ENCODE measurements around the gene RBMS2.
"Not testable (repeated sequence)": the region's sequence is repeated elsewhere in the genome, so short reads cannot be mapped to it uniquely, and the experiment has no call there.

Gene RBMS2

DNA sequence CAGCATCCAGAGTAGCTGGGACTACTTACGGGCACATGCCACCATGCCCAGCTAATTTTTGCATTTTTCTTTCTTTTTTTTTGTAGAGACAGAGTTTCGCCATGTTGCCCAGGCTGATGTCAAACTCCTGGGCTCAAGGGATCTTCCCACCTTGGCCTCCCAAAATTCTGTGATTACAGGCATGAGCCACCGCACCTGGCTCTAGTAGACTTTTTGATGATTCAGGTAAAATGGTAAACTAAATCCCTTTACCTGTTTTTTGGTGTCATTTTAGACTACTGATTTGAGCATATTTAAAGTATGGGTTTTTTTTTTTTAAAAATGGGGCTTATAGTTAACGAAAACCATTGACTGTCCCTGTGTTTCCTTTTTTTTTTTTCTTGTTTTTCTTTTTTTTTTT is 20.5 kb downstream of the RBMS2 start:
- Histone ChIP-seq H3K27me3 (ENCODE audit: insufficient read depth, low read length) (no peaks in the 10 kb centered on the region), H3K4me3 (ENCODE audit: low read depth, low read length) (no peak overlapping the region), H3K27ac (ENCODE audit: low read depth, low read length) (no peak overlapping the region), H3K36me3 (ENCODE audit: insufficient read depth, low read length) (no peaks in the 10 kb centered on the region), H3K79me2 (ENCODE audit: control insufficient read depth, insufficient read depth, low read length, unreplicated experiment) (peaks cover 60% of the 10 kb centered on the region), H3K4me1 (ENCODE audit: control insufficient read depth, insufficient read depth, low read length, unreplicated experiment) (peaks cover 6% of the 10 kb centered on the region), H2AFZ (ENCODE audit: low read length, unreplicated experiment) (no peak overlapping the region)

DNA sequence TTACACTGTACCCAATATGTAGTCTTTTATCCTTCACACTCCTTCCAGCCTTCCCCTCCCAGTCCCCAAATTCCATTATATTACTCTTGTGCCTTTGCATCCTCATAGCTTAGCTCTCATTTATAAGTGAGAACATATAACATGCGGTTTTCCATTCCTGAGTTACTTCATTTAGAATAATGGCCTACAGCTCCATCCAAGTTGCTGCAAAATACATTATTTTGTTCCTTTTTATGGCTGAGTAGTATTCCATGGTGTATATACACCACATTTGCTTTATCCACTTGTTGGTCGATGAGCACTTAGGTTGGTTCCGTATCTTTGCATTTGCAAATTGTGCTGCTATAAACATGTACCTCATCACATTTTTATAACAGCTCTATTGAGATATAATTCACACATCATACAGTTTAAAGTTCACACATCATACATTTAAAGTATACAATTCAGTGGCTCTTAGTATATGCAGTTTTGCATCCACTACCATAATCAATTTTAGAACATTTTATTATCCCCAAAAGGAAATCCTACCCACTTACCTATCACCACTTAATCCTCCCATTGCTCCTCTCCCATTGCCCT is 23.5 kb downstream of the RBMS2 start:
- Histone ChIP-seq H3K27me3 (ENCODE audit: insufficient read depth, low read length) (no peaks in the 10 kb centered on the region), H3K79me2 (ENCODE audit: control insufficient read depth, insufficient read depth, low read length, unreplicated experiment) (peaks cover 61% of the 10 kb centered on the region), H3K4me1 (ENCODE audit: control insufficient read depth, insufficient read depth, low read length, unreplicated experiment) (no peaks in the 10 kb centered on the region), H3K4me3 (ENCODE audit: low read depth, low read length) (no peak overlapping the region), H3K27ac (ENCODE audit: low read depth, low read length) (no peak overlapping the region), H3K36me3 (ENCODE audit: insufficient read depth, low read length) (no peaks in the 10 kb centered on the region), H2AFZ (ENCODE audit: low read length, unreplicated experiment) (no peak overlapping the region)

DNA sequence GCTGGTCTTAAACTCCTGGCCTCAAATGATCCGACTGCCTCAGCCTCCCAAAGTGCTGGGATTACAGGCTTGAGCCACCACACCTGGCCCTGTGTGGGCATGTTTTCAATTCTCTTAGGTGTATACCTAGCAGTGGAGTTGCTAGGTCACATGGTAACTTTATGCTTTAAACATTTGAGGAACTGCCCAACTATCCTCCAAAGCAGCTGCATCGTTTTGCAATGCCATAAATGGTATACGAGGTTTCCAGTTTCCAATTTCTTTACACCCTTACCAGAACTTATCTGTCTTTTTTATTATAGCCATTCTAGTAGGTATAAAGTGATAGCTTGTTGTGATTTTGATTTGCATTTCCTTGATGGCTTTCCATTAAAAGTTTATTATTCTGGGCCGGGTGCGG is 25.1 kb downstream of the RBMS2 start:
- H3K27me3 ChIP-seq (ENCODE audit: insufficient read depth, low read length) = no peaks in the 10 kb centered on the region
- no peak overlapping the region for H2AFZ ChIP-seq (ENCODE audit: low read length, unreplicated experiment)
- no peaks in the 10 kb centered on the region for H3K36me3 ChIP-seq (ENCODE audit: insufficient read depth, low read length)
- no peak overlapping the region for H3K27ac ChIP-seq (ENCODE audit: low read depth, low read length)
- peaks cover 62% of the 10 kb centered on the region for H3K79me2 ChIP-seq (ENCODE audit: control insufficient read depth, insufficient read depth, low read length, unreplicated experiment)
- no peaks in the 10 kb centered on the region for H3K4me1 ChIP-seq (ENCODE audit: control insufficient read depth, insufficient read depth, low read length, unreplicated experiment)
- H3K4me3 ChIP-seq (ENCODE audit: low read depth, low read length) = no peak overlapping the region

DNA sequence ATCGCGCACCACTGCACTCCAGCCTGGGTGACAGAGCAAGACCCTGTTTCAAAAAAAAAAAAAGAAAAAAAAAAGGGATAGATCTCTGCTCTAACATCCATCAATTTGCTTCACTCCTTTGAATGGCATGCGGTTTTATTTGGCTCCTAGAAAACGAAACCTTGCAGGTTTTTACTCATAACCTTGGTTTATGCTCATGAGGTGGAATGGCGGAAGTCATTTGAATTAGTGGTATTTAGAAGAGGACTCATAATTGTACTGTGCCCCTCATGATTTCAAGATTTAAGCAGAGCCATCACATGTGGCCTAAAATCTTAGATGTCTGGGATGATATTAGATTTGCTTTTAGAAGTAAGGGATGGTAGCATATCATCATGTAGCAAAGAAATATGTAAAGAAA is 29.4 kb downstream of the RBMS2 start:
- Histone ChIP-seq H3K27me3 (ENCODE audit: insufficient read depth, low read length) (no peaks in the 10 kb centered on the region), H3K79me2 (ENCODE audit: control insufficient read depth, insufficient read depth, low read length, unreplicated experiment) (peaks cover 62% of the 10 kb centered on the region), H3K27ac (ENCODE audit: low read depth, low read length) (no peak overlapping the region), H3K4me3 (ENCODE audit: low read depth, low read length) (no peak overlapping the region), H3K36me3 (ENCODE audit: insufficient read depth, low read length) (no peaks in the 10 kb centered on the region), H2AFZ (ENCODE audit: low read length, unreplicated experiment) (no peak overlapping the region), H3K4me1 (ENCODE audit: control insufficient read depth, insufficient read depth, low read length, unreplicated experiment) (peaks cover 3% of the 10 kb centered on the region)

DNA sequence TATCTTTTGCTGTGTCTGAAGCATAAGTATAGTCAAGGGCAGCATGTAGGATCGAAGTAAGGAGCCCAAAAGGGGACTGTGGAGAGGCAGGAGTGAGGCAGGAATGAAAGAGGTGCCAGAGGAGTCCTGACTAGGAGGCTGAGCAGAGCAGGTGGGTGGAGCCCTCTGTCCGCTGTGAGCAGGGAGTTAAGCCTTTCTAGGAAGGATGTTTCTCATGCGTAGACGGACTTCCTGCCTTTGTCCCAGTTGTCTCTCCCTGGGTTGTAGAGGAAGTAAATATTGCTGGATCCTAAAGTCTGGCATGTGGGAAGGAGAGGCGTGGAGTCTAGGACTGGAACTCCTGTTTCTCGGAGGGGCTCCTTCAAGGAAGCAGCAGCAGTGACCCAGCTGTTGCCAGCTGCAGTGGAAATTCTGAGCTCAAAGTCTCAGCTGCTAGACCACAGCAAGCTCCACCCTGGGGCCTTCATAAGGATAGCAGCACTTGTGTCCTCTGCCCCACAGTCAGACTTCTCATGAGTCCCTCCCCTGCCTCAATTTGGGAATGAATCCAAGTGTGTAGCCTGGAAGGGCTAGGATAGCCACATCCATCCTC is 44.0 kb downstream of the RBMS2 start:
- Histone ChIP-seq H3K27me3 (ENCODE audit: insufficient read depth, low read length) (no peaks in the 10 kb centered on the region), H3K4me3 (ENCODE audit: low read depth, low read length) (no peak overlapping the region), H3K27ac (ENCODE audit: low read depth, low read length) (peak overlapping the region; percentile 40), H3K4me1 (ENCODE audit: control insufficient read depth, insufficient read depth, low read length, unreplicated experiment) (peaks cover 24% of the 10 kb centered on the region), H3K36me3 (ENCODE audit: insufficient read depth, low read length) (no peaks in the 10 kb centered on the region), H3K79me2 (ENCODE audit: control insufficient read depth, insufficient read depth, low read length, unreplicated experiment) (peaks cover 6% of the 10 kb centered on the region), H2AFZ (ENCODE audit: low read length, unreplicated experiment) (no peak overlapping the region)

DNA sequence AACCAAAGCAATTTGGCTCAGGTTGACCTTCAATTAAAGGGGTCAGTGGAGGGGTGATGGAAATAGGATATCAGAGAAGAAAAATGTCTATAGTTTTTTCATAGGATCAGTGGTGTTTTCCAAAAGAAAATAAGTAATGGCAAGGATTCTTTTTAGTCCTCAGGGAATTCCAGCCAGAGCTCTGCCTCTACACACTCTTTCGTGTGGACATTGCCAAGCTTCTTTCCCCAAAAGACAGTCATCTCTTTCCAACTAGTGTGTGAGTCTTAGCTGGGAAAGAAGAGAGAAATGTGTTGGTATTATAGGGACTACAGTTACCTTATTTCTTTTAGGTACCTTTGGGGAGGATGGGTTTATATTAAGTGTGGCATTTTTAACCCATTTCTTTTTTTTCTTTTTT is 46.5 kb downstream of the RBMS2 start:
- Histone ChIP-seq H3K27me3 (ENCODE audit: insufficient read depth, low read length) (no peaks in the 10 kb centered on the region), H3K36me3 (ENCODE audit: insufficient read depth, low read length) (peaks cover 4% of the 10 kb centered on the region), H3K79me2 (ENCODE audit: control insufficient read depth, insufficient read depth, low read length, unreplicated experiment) (no peaks in the 10 kb centered on the region), H3K27ac (ENCODE audit: low read depth, low read length) (no peak overlapping the region), H3K4me3 (ENCODE audit: low read depth, low read length) (no peak overlapping the region), H3K4me1 (ENCODE audit: control insufficient read depth, insufficient read depth, low read length, unreplicated experiment) (peaks cover 24% of the 10 kb centered on the region), H2AFZ (ENCODE audit: low read length, unreplicated experiment) (no peak overlapping the region)

DNA sequence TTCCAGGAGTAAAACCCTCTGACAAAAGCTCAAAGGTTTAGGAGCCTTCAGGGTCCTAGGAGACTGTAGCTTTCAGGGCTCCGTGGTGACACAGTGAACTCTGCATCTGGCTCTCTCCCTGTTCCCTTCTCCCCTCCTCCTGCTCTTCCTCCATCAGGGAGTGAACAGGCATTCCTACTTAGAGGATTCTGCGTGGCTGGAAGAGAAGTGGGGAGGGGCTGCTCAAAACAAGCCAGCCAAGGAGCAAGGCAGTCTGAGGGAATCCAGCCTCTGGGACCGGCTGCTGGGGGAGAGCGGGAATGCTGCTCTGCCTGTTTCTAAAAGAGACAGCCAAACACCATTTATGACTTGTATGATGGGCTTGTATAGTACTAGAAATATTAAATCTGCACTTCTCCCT is 49.5 kb downstream of the RBMS2 start:
- Histone ChIP-seq H3K27ac (ENCODE audit: low read depth, low read length) (no peak overlapping the region), H3K79me2 (ENCODE audit: control insufficient read depth, insufficient read depth, low read length, unreplicated experiment) (no peaks in the 10 kb centered on the region), H3K36me3 (ENCODE audit: insufficient read depth, low read length) (peaks cover 4% of the 10 kb centered on the region), H3K27me3 (ENCODE audit: insufficient read depth, low read length) (no peaks in the 10 kb centered on the region), H3K4me1 (ENCODE audit: control insufficient read depth, insufficient read depth, low read length, unreplicated experiment) (peaks cover 26% of the 10 kb centered on the region), H3K4me3 (ENCODE audit: low read depth, low read length) (no peak overlapping the region), H2AFZ (ENCODE audit: low read length, unreplicated experiment) (no peak overlapping the region)

DNA sequence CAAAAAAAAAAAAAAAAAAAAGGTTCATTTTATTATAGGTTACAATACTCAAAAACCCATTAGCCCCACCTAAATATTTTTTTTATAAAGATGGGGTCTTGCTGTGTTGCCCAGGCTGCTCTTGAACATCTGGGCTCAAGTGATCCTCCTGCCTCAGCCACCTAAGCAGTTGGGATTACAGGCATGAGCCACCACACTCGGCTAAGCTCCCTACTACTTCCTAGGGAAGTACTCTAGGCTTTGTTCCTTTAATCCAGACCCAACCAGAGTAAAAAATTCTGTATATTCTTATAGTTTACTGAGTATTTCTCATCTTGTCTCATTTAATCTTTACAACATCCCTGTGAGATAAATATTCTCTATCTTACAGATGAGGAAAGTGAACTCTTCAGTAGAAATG is 50.7 kb downstream of the RBMS2 start:
- Histone ChIP-seq H3K27ac (ENCODE audit: low read depth, low read length) (peak overlapping the region; percentile 14; the same call in 1 of the 2 replicates), H3K36me3 (ENCODE audit: insufficient read depth, low read length) (peaks cover 4% of the 10 kb centered on the region), H3K4me1 (ENCODE audit: control insufficient read depth, insufficient read depth, low read length, unreplicated experiment) (peaks cover 26% of the 10 kb centered on the region), H2AFZ (ENCODE audit: low read length, unreplicated experiment) (no peak overlapping the region), H3K27me3 (ENCODE audit: insufficient read depth, low read length) (no peaks in the 10 kb centered on the region), H3K4me3 (ENCODE audit: low read depth, low read length) (no peak overlapping the region), H3K79me2 (ENCODE audit: control insufficient read depth, insufficient read depth, low read length, unreplicated experiment) (no peaks in the 10 kb centered on the region)

DNA sequence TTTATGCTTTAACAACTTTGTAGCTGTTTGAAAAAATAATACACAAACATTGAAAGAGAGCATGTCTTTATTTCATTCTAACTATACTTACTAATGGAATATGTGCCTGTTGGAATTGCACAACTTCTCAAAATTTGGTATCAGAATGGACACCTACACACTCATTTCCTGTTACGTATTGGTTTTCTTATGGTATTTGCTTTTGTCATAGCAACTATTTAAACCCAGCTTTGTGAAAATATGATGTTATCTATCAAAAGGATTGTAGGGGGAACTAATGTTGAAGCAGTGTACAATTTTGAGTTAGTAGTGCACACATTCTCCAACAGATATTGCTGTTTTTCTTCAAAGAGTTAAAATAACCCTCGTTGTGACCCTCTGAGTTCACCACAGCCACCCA is 52.6 kb downstream of the RBMS2 start:
- Histone ChIP-seq H3K4me3 (ENCODE audit: low read depth, low read length) (no peak overlapping the region), H3K79me2 (ENCODE audit: control insufficient read depth, insufficient read depth, low read length, unreplicated experiment) (no peaks in the 10 kb centered on the region), H2AFZ (ENCODE audit: low read length, unreplicated experiment) (no peak overlapping the region), H3K36me3 (ENCODE audit: insufficient read depth, low read length) (peaks cover 4% of the 10 kb centered on the region), H3K4me1 (ENCODE audit: control insufficient read depth, insufficient read depth, low read length, unreplicated experiment) (peaks cover 23% of the 10 kb centered on the region), H3K27me3 (ENCODE audit: insufficient read depth, low read length) (no peaks in the 10 kb centered on the region), H3K27ac (ENCODE audit: low read depth, low read length) (peak overlapping the region; percentile 81)

DNA sequence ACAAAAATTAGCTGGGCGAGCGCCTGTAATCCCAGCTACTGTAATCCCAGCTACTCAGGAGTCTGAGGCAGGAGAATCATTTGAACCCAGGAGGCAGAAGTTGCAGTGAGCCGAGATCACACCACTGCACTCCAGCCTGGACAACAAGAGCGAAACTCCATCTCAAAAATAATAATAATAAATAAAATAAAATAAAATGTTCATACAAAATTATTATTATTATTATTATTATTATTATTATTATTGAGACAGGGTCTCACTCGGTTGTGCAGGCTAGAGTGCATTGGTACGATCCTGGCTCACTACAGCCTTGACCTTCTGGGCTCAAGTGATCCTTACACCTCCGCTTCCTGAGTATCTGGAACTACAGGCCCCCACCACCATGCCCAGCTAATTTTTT is 55.6 kb downstream of the RBMS2 start:
- H3K36me3 ChIP-seq (ENCODE audit: insufficient read depth, low read length); H3K27ac ChIP-seq (ENCODE audit: low read depth, low read length); H3K79me2 ChIP-seq (ENCODE audit: control insufficient read depth, insufficient read depth, low read length, unreplicated experiment); H2AFZ ChIP-seq (ENCODE audit: low read length, unreplicated experiment); H3K4me3 ChIP-seq (ENCODE audit: low read depth, low read length); H3K27me3 ChIP-seq (ENCODE audit: insufficient read depth, low read length): not testable (repeated sequence)
- H3K4me1 ChIP-seq (ENCODE audit: control insufficient read depth, insufficient read depth, low read length, unreplicated experiment) = peaks cover 28% of the 10 kb centered on the region

DNA sequence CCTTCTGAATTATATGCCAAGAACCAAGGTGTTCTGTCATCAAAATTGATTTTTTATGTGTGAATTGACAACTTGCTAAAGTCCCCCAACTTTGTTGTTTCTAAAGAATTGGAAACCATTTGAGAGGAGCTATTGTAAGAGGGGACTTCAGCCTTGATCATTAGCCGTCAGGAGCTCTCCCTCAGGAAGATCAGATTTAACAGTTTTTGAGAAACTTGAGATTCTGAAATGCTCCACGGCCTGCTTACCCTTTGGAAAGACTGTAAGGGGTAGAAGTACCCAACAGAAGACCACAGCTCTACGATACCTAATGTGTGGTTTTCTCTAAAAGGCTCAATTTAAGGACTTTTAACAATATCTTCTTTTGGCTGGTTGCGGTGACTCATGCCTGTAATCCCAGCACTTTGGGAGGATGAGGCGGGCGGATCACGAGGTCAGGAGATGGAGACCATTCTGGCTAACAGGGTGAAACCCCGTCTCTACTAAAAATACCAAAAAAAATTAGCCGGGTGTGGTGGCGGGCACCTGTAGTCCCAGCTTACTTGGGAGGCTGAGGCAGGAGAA is 57.4 kb downstream of the RBMS2 start:
- no peaks in the 10 kb centered on the region for H3K27me3 ChIP-seq (ENCODE audit: insufficient read depth, low read length)
- H3K27ac ChIP-seq (ENCODE audit: low read depth, low read length) = no peak overlapping the region
- H2AFZ ChIP-seq (ENCODE audit: low read length, unreplicated experiment) = no peak overlapping the region
- H3K79me2 ChIP-seq (ENCODE audit: control insufficient read depth, insufficient read depth, low read length, unreplicated experiment) = no peaks in the 10 kb centered on the region
- no peak overlapping the region for H3K4me3 ChIP-seq (ENCODE audit: low read depth, low read length)
- no peaks in the 10 kb centered on the region; the same call in 1 of the 2 replicates for H3K36me3 ChIP-seq (ENCODE audit: insufficient read depth, low read length)
- peaks cover 24% of the 10 kb centered on the region for H3K4me1 ChIP-seq (ENCODE audit: control insufficient read depth, insufficient read depth, low read length, unreplicated experiment)

Measured in ACC112 (cell line).